Loucy (cell line): ENCODE measurements around the gene LRIG1.

ENCODE experiments used
- H2AFZ ChIP-seq: fragments of 200-600 bp; sonication (generic); 2 replicates; pipeline ENCODE4 v1.6.0; 2016; ENCODE audit warnings: antibody characterized with exemption, mild to moderate bottlenecking, low read length, moderate library complexity
- H3F3A ChIP-seq: fragments of 200-600 bp; 2 replicates; pipeline ENCODE4 v1.6.0; 2016; ENCODE audit warnings: antibody characterized with exemption, low read depth, mild to moderate bottlenecking
- H3K27me3 ChIP-seq: fragments of 200-600 bp; sonication (generic); 2 replicates; pipeline ENCODE4 v1.6.1; 2014; ENCODE audit warnings: low read length, mild to moderate bottlenecking; ENCODE audit not compliant: insufficient read depth, poor library complexity, severe bottlenecking
- H3K36me3 ChIP-seq: fragments of 200-600 bp; sonication (generic); 2 replicates; pipeline ENCODE4 v1.6.1; 2016; ENCODE audit warnings: low read length; ENCODE audit not compliant: insufficient read depth
- H3K4me1 ChIP-seq: fragments of 200-600 bp; sonication (generic); 2 replicates; pipeline ENCODE4 v1.5.1; 2014; ENCODE audit warnings: low read length, mild to moderate bottlenecking; ENCODE audit not compliant: insufficient read depth, poor library complexity, severe bottlenecking
- H3K4me2 ChIP-seq: fragments of 200-600 bp; sonication (generic); 2 replicates; pipeline ENCODE4 v1.6.0; 2014; ENCODE audit warnings: antibody characterized with exemption, low read length, low read depth, mild to moderate bottlenecking; ENCODE audit not compliant: poor library complexity, severe bottlenecking
- H3K4me3 ChIP-seq: fragments of 200-600 bp; sonication (generic); 2 replicates; pipeline ENCODE4 v1.5.1; 2014; ENCODE audit warnings: low read length, mild to moderate bottlenecking, mixed read lengths; ENCODE audit not compliant: poor library complexity, severe bottlenecking
- H3K79me2 ChIP-seq: fragments of 200-600 bp; sonication (generic); 2 replicates; pipeline ENCODE4 v1.6.1; 2014; ENCODE audit warnings: low read length; ENCODE audit not compliant: insufficient read depth
- H3K9ac ChIP-seq: fragments of 200-600 bp; sonication (generic); 2 replicates; pipeline ENCODE4 v1.6.0; 2014; ENCODE audit warnings: mild to moderate bottlenecking, low read depth, low read length, moderate library complexity; ENCODE audit not compliant: poor library complexity, severe bottlenecking
- H3K9me2 ChIP-seq: fragments of 200-600 bp; sonication (generic); replicated peaks from 2 replicates; pipeline ENCODE4 v1.6.1; 2016; ENCODE audit warnings: low read depth, low read length, mixed read lengths
- H3K9me3 ChIP-seq: fragments of 200-600 bp; sonication (generic); 2 replicates; pipeline ENCODE4 v1.6.1; 2014; ENCODE audit warnings: mild to moderate bottlenecking, antibody characterized with exemption, low read length, low read depth; ENCODE audit not compliant: insufficient read depth
- H4K20me1 ChIP-seq: fragments of 200-600 bp; sonication (generic); 2 replicates; pipeline ENCODE4 v1.6.0; 2014; ENCODE audit warnings: antibody characterized with exemption, low read length, mild to moderate bottlenecking; ENCODE audit not compliant: insufficient read depth, poor library complexity, severe bottlenecking
- EZH2phosphoT487 ChIP-seq: fragments of 200-600 bp; IDR thresholded peaks from 2 replicates; pipeline ENCODE4 v1.6.1; 2018; ENCODE audit warnings: antibody characterized with exemption, mild to moderate bottlenecking, moderate library complexity, borderline replicate concordance
- TF ChIP-seq, protein P1 (sequence below): fragments of 200-600 bp; sonication (generic); conservative IDR thresholded peaks from 2 replicates; pipeline ENCODE4 v1.5.1; 2014; ENCODE audit warnings: mild to moderate bottlenecking, antibody characterized with exemption, low read length

The LRIG1 gene

GRCh38 chr3:66467996-66468735 lies 32.7 kb downstream of the LRIG1 start:
- H3K4me2 ChIP-seq, result no peak overlapping the region
- no peak overlapping the region for H3K9ac ChIP-seq

DNA sequence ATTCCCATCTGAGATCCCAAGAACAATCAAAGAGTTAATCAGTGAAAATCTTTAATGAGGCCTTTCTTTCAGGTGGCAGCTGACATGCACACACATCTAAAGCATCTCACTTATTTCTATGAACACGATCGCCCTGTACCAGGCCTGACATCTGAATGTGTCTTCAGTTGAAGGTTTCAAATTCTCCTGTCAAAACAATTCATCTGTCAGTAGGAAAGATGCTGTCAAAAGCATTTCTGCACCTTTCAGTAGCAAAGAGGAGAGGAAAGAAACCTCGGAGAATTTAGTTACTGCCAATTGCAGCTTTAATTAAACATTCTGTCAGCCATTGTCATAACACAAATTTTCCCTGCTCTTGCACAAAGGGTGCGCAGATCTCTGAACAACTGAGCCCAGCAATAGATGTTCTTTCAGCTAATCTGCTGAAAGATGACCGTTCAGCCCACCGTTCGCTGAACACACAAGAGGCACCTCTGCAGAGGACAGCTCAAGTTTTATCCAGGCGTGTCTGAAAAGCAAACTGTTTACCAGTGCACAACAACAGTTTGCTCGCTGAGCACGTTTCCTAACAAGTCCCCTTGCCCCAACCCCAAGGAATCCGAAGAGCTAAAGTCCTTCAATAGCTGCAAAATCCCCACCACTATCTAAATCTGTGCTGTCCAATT lies 34.1 kb downstream of the LRIG1 start:
- no peak for TF ChIP-seq EZH2phosphoT487
- TF ChIP-seq, protein P1, sequence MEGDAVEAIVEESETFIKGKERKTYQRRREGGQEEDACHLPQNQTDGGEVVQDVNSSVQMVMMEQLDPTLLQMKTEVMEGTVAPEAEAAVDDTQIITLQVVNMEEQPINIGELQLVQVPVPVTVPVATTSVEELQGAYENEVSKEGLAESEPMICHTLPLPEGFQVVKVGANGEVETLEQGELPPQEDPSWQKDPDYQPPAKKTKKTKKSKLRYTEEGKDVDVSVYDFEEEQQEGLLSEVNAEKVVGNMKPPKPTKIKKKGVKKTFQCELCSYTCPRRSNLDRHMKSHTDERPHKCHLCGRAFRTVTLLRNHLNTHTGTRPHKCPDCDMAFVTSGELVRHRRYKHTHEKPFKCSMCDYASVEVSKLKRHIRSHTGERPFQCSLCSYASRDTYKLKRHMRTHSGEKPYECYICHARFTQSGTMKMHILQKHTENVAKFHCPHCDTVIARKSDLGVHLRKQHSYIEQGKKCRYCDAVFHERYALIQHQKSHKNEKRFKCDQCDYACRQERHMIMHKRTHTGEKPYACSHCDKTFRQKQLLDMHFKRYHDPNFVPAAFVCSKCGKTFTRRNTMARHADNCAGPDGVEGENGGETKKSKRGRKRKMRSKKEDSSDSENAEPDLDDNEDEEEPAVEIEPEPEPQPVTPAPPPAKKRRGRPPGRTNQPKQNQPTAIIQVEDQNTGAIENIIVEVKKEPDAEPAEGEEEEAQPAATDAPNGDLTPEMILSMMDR, result no peak
- peaks cover 37% of the 10 kb centered on the region for H4K20me1 ChIP-seq
- H2AFZ ChIP-seq, result no peak overlapping the region
- H3F3A ChIP-seq, result no peaks in the 10 kb centered on the region
- no peaks in the 10 kb centered on the region for H3K9me2 ChIP-seq
- H3K9me3 ChIP-seq, result no peaks in the 10 kb centered on the region
- H3K79me2 ChIP-seq, result peaks cover 97% of the 10 kb centered on the region
- peaks cover 34% of the 10 kb centered on the region for H3K4me1 ChIP-seq
- H3K36me3 ChIP-seq, result peaks cover under 1% of the 10 kb centered on the region; the same call in 1 of the 2 replicates
- no peaks in the 10 kb centered on the region for H3K27me3 ChIP-seq
- H3K4me2 ChIP-seq, result no peak overlapping the region
- H3K4me3 ChIP-seq, result no peak overlapping the region
- no peak overlapping the region for H3K9ac ChIP-seq

More at GRCh38 chr3:66467996-66468735, 32.7 kb downstream of the LRIG1 start:
- Histone ChIP-seq H3K4me1 (peaks cover 41% of the 10 kb centered on the region), H3K27me3 (no peaks in the 10 kb centered on the region), H4K20me1 (peaks cover 46% of the 10 kb centered on the region), H3F3A (no peaks in the 10 kb centered on the region), H3K9me3 (no peaks in the 10 kb centered on the region), H3K36me3 (no peaks in the 10 kb centered on the region), H2AFZ (no peak overlapping the region), H3K9me2 (no peaks in the 10 kb centered on the region), H3K4me3 (no peak overlapping the region), H3K79me2 (peaks cover 97% of the 10 kb centered on the region)
- TF ChIP-seq, protein P1, result no peak
- TF ChIP-seq EZH2phosphoT487, result no peak

DNA sequence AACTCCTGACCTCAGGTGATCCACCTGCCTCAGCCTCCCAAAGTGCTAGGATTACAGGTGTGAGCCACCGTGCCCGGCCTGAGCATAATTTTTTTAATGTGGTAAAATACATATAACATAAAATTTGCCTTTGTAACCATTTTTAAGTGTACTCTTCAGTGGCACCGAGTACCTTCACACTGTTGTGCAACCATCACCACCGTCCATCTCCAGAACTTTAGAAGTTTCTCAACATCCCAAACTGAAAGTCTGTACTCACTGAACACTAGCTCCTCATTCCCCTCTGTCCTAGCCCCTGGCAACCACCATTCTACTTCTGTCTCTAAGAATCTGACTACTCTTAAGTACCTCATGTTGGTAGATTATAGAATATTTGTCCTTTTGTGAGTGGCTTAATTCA lies 35.2 kb downstream of the LRIG1 start:
- Histone ChIP-seq H3K9me2 (no peaks in the 10 kb centered on the region), H3K4me3 (no peak overlapping the region), H2AFZ (no peak overlapping the region), H3K9ac (no peak overlapping the region), H3K36me3 (peaks cover 12% of the 10 kb centered on the region; the same call in 1 of the 2 replicates), H3K9me3 (no peaks in the 10 kb centered on the region), H3K4me1 (peaks cover 34% of the 10 kb centered on the region), H3K4me2 (no peak overlapping the region), H3F3A (no peaks in the 10 kb centered on the region), H3K79me2 (peaks cover 90% of the 10 kb centered on the region), H4K20me1 (peaks cover 29% of the 10 kb centered on the region), H3K27me3 (no peaks in the 10 kb centered on the region)
- no peak for TF ChIP-seq EZH2phosphoT487
- TF ChIP-seq, protein P1, result no peak
